PC-3 (cell line): ENCODE data around the gene SH3PXD2A. TPM values are rescaled to one million over a fixed set of nuclear protein-coding genes. Genes with fewer than 3 reads are reported as not detected.

Experiments used
- ATAC-seq: fragments of 200-7000 bp; cut with Tn5 transposase; 2 replicates; pipeline ENCODE4 v1.9.1; 2020; ENCODE audit warnings: mild to moderate bottlenecking, moderate library complexity
- BruUV-seq: library from RNA; stranded (reverse); fragments of 400-500 nt; replicated peaks from 2 replicates; lab custom pipeline; 2021; lab: Mats Ljungman, UMichigan
- CTCF ChIA-PET: fragments of 300-600 bp; sonication (Branson Sonifier 250); formaldehyde crosslinking; loops from one replicate; lab custom pipeline; 2022; ENCODE audit warnings: antibody characterized with exemption; lab: Charles Lee
- POLR2A ChIA-PET: fragments of 300-600 bp; sonication (Branson Sonifier 250); formaldehyde crosslinking; loops from one replicate; lab custom pipeline; 2022; ENCODE audit warnings: antibody characterized with exemption; ENCODE audit not compliant: unreplicated experiment; lab: Charles Lee
- DNase-seq: peaks from one replicate; pipeline ENCODE4 v3.0.0-alpha.2; 2015
- H2AFZ ChIP-seq: fragments of 300-600 bp; sonication (generic); 2 replicates; pipeline ENCODE4 v1.6.0; 2016; ENCODE audit warnings: antibody characterized with exemption, low read length
- H3F3A ChIP-seq: fragments of 300-600 bp; sonication (generic); one replicate; pipeline ENCODE4 v1.6.0; 2017; ENCODE audit warnings: antibody characterized with exemption, low read length, control low read depth, mild to moderate bottlenecking; ENCODE audit not compliant: unreplicated experiment
- H3K27ac ChIP-seq: fragments of 300-600 bp; sonication (generic); 2 replicates; pipeline ENCODE4 v1.5.1; 2016; ENCODE audit warnings: mild to moderate bottlenecking, low read length
- H3K27me3 ChIP-seq: fragments of 300-600 bp; sonication (generic); 2 replicates; pipeline ENCODE4 v1.6.1; 2016; ENCODE audit warnings: low read length, mixed read lengths
- H3K36me3 ChIP-seq: fragments of 300-600 bp; sonication (generic); 2 replicates; pipeline ENCODE4 v1.6.1; 2016; ENCODE audit warnings: low read depth, mixed run types, low read length, mixed read lengths
- H3K4me1 ChIP-seq: fragments of 300-600 bp; sonication (generic); 2 replicates; pipeline ENCODE4 v1.5.1; 2016; ENCODE audit warnings: low read length; ENCODE audit not compliant: insufficient read depth
- H3K4me2 ChIP-seq: fragments of 300-600 bp; sonication (generic); 2 replicates; pipeline ENCODE4 v1.6.0; 2016; ENCODE audit warnings: low read length
- H3K4me3 ChIP-seq: fragments of 300-600 bp; sonication (generic); 2 replicates; pipeline ENCODE4 v1.5.1; 2016; ENCODE audit warnings: mild to moderate bottlenecking, low read length, mixed read lengths
- H3K79me2 ChIP-seq: fragments of 300-600 bp; sonication (generic); 2 replicates; pipeline ENCODE4 v1.6.1; 2017; ENCODE audit warnings: low read length, mixed read lengths
- H3K9ac ChIP-seq: fragments of 300-600 bp; sonication (generic); 2 replicates; pipeline ENCODE4 v1.6.0; 2016; ENCODE audit warnings: mild to moderate bottlenecking, low read length
- H3K9me2 ChIP-seq: fragments of 300-600 bp; sonication (generic); replicated peaks from 2 replicates; pipeline ENCODE4 v1.6.1; 2016; ENCODE audit warnings: mixed run types, low read length, mixed read lengths
- H3K9me3 ChIP-seq: fragments of 300-600 bp; sonication (generic); 2 replicates; pipeline ENCODE4 v1.6.1; 2016; ENCODE audit warnings: low read length, mixed read lengths
- H4K20me1 ChIP-seq: fragments of 300-600 bp; sonication (generic); 2 replicates; pipeline ENCODE4 v1.6.1; 2016; ENCODE audit warnings: low read length, mixed read lengths
- CTCF ChIP-seq: fragments of 300-600 bp; sonication (generic); conservative IDR thresholded peaks from 2 replicates; pipeline ENCODE4 v1.5.1; 2017; ENCODE audit warnings: antibody characterized with exemption, low read depth, mild to moderate bottlenecking, low read length
- EZH2 ChIP-seq: fragments of 300-600 bp; sonication (generic); IDR thresholded peaks from one replicate; pipeline ENCODE4 v1.6.1; 2017; ENCODE audit warnings: antibody characterized with exemption, mild to moderate bottlenecking, low read length; ENCODE audit not compliant: unreplicated experiment
- EZH2phosphoT487 ChIP-seq: fragments of 300-600 bp; sonication (generic); IDR thresholded peaks from 2 replicates; pipeline ENCODE4 v1.6.1; 2018; ENCODE audit warnings: mild to moderate bottlenecking, antibody characterized with exemption, low read length, borderline replicate concordance
- intact Hi-C: fragments of 100-400 bp; cut with micrococcal nuclease; formaldehyde crosslinking; loops from 2 replicates; pipeline ENCODE4 v1.9.0; 2023
- total RNA-seq: library from RNA; depleted of rRNA; stranded (reverse); fragments of >200 nt; gene quantifications from 2 replicates; pipeline ENCODE4 v1.2.3, GENCODE V29; 2014

The SH3PXD2A gene
- total RNA-seq, 1 experiment from 2014 or later: 3.4 TPM

GRCh38 chr10:103553743-103554487, 301.5 kb downstream of the SH3PXD2A start:
- intact Hi-C loops: no loop called here
- POLR2A ChIA-PET: interaction anchor here (0.5 kb wide), 1 partner anchor 11 kb away, joined by 4 read pairs; no protein-coding TSS in a partner anchor
- Histone ChIP-seq H3K36me3 (no peaks in the 10 kb centered on the region), H3K4me3 (no peak overlapping the region), H3K79me2 (no peaks in the 10 kb centered on the region), H3K9me2 (no peaks in the 10 kb centered on the region), H4K20me1 (no peaks in the 10 kb centered on the region), H3K27me3 (no peaks in the 10 kb centered on the region), H2AFZ (no peak overlapping the region), H3K4me2 (no peak overlapping the region), H3K9ac (no peak overlapping the region), H3F3A (no peaks in the 10 kb centered on the region), H3K9me3 (no peaks in the 10 kb centered on the region), H3K27ac (no peak overlapping the region), H3K4me1 (no peaks in the 10 kb centered on the region; the same call in 1 of the 2 replicates)
- TF ChIP-seq EZH2phosphoT487 (no peak), CTCF (no peak), EZH2 (no peak)
- DNase-seq (no peak), ATAC-seq (no peak)
- no TSS peak for BruUV-seq
- CTCF ChIA-PET: no interaction called here

- no peaks in the 10 kb centered on the region; the same call in 1 of the 2 replicates for H3K4me1 ChIP-seq
- H3K27me3 ChIP-seq: no peaks in the 10 kb centered on the region
- CTCF ChIA-PET: no interaction called here
- H2AFZ ChIP-seq: no peak overlapping the region
- intact Hi-C loops: no loop called here
- no peaks in the 10 kb centered on the region for H3K9me2 ChIP-seq
- DNase-seq: no peak
- H3K4me2 ChIP-seq: no peak overlapping the region
- no peaks in the 10 kb centered on the region for H3K9me3 ChIP-seq
- POLR2A ChIA-PET: interaction anchor here (0.5 kb wide), 1 partner anchor 11 kb away, joined by 4 read pairs; no protein-coding TSS in a partner anchor
- BruUV-seq: no TSS peak
- H3K79me2 ChIP-seq: no peaks in the 10 kb centered on the region
- H4K20me1 ChIP-seq: no peaks in the 10 kb centered on the region
- no peak for ATAC-seq
- no peak overlapping the region for H3K9ac ChIP-seq
- H3K4me3 ChIP-seq: no peak overlapping the region
- H3F3A ChIP-seq: no peaks in the 10 kb centered on the region
- TF ChIP-seq CTCF (no peak), EZH2phosphoT487 (no peak), EZH2 (no peak)
- no peak overlapping the region for H3K27ac ChIP-seq
- H3K36me3 ChIP-seq: no peaks in the 10 kb centered on the region
Observed at GRCh38 chr10:103552856-103553742, 302.3 kb downstream of the SH3PXD2A start.
